Astrocyte (in vitro differentiated cells and primary cell): ENCODE measurements around the gene UACA.

Experiments used
- EZH2 ChIP-seq: IDR thresholded peaks from 2 replicates; pipeline ENCODE4 v1.6.1; 2012; ENCODE audit warnings: mild to moderate bottlenecking, low read length, inconsistent platforms; ENCODE audit not compliant: insufficient read depth
- TF ChIP-seq, protein P1 (sequence below): IDR thresholded peaks from 2 replicates; pipeline ENCODE4 v1.5.1; 2011; ENCODE audit warnings: low read depth, mild to moderate bottlenecking, inconsistent platforms, low read length, moderate library complexity; ENCODE audit not compliant: insufficient read depth

DNA sequence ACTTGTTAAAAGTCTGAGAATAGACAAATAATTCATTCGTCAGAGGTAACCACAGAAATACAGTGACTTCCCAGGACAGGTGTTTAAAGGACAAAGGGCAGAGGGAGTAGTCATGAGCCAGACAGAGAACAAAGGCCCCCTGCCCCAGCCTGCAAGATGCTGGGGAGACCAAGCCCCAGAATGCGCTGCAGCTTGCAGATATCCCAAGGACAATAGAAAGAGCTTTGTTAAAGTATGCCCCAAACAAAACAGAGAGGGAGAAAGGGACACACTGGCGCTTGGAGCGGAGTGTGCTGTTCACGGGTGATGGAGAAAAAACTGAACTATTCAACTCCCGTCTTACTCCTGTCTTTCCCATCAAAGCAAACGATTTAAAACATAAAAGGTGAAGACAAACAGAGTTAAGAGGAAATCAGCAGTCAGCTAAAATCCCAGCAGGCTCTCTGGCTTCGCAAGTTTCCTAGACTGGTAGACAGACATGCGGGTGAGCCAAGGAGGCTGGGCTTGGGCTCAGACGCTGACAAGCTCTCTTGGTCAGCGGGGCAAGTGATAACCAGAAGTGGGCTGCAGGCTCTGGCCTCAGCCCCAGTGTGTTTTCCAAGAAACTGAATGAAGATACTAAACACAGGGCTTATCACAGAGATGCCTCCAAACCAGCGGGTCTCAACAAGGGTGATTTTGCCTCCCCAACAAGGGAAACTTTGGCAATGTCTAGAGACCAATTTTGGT, 130.1 kb downstream of the UACA start:
- TF ChIP-seq, protein P1, sequence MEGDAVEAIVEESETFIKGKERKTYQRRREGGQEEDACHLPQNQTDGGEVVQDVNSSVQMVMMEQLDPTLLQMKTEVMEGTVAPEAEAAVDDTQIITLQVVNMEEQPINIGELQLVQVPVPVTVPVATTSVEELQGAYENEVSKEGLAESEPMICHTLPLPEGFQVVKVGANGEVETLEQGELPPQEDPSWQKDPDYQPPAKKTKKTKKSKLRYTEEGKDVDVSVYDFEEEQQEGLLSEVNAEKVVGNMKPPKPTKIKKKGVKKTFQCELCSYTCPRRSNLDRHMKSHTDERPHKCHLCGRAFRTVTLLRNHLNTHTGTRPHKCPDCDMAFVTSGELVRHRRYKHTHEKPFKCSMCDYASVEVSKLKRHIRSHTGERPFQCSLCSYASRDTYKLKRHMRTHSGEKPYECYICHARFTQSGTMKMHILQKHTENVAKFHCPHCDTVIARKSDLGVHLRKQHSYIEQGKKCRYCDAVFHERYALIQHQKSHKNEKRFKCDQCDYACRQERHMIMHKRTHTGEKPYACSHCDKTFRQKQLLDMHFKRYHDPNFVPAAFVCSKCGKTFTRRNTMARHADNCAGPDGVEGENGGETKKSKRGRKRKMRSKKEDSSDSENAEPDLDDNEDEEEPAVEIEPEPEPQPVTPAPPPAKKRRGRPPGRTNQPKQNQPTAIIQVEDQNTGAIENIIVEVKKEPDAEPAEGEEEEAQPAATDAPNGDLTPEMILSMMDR, result no peak
- no peak for TF ChIP-seq EZH2
